Duodenal mucosa (tissue), 2 donors: ENCODE data around the gene EFNA5.

Source experiments
- H3K27ac ChIP-seq: one replicate; pipeline ENCODE4 v1.7.0; 2013; ENCODE audit warnings: low read depth, low read length
- H3K27me3 ChIP-seq, 2 donors: one replicate each; pipeline ENCODE4 v1.7.0; 2013; ENCODE audit warnings: low read length in 2 of 2, control low read depth in 1 of 2; ENCODE audit not compliant: insufficient read depth in 2 of 2, control insufficient read depth in 1 of 2
- H3K36me3 ChIP-seq, 2 donors: one replicate each; pipeline ENCODE4 v1.7.0; 2013; ENCODE audit warnings: low read length in 2 of 2, control low read depth in 1 of 2; ENCODE audit not compliant: insufficient read depth in 2 of 2, control insufficient read depth in 1 of 2
- H3K4me1 ChIP-seq, 2 donors: one replicate each; pipeline ENCODE4 v1.7.0; 2013; ENCODE audit warnings: low read length in 2 of 2, control low read depth in 1 of 2; ENCODE audit not compliant: insufficient read depth in 2 of 2, control insufficient read depth in 1 of 2
- H3K4me3 ChIP-seq, 2 donors: one replicate each; pipeline ENCODE4 v1.7.0; 2013; ENCODE audit warnings: low read length in 2 of 2, low read depth in 1 of 2
- H3K9ac ChIP-seq, 2 donors: one replicate each; pipeline ENCODE4 v1.7.0; 2013; ENCODE audit warnings: low read length in 2 of 2, low read depth in 1 of 2
- H3K9me3 ChIP-seq, 2 donors: one replicate each; pipeline ENCODE4 v1.7.0; 2013; ENCODE audit warnings: low read length in 2 of 2, control low read depth in 1 of 2; ENCODE audit not compliant: control insufficient read depth in 1 of 2

The EFNA5 gene

DNA sequence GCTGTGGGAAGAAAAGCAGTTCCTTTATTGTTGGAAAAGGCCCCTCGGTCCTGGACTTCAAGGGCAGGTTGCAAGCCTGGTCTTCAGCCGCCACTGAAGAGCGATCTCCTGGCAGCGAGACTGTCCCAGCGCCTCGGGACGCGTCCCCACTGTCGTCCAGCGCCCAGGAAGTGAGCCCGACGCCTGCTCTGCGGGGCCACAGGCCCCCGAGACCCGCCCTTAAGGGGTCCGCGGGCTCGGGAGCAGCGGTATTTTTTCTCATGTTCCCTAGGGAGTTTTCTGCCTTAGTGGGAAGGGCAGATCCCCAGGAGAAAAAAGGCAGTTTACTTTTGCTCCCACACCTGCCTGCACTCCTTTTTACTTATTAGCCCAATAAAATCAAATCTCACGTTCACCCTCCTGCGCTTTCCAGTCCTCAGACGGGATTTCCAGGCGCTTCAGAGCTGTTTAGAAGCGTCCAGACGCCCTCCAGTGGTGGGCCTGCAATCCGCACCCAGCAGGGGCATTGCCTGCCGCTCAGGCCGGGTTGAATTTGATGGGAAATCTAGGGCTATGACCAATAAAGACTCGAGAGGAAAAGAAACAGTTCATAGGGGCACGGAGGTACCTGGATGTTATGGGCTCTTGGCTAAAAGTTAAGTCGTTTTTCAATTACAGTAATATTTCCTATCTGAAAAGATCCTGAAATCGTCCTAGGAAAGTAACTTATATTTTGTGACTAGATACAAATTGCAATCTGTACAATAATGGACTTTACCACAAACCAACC lies 2.8 kb upstream of the EFNA5 start:
- peak overlapping the region; percentile 79 to 83 for H3K4me3 ChIP-seq
- H3K9ac ChIP-seq: peak overlapping the region; percentile 57 to 69
- H3K36me3 ChIP-seq: no peaks in the 10 kb centered on the region
- peaks cover 6 to 8% of the 10 kb centered on the region in 2 donors for H3K27me3 ChIP-seq
- no peak overlapping the region for H3K27ac ChIP-seq
- H3K9me3 ChIP-seq: no peaks in the 10 kb centered on the region
- peaks cover 0 to 20% of the 10 kb centered on the region in 2 donors for H3K4me1 ChIP-seq

DNA sequence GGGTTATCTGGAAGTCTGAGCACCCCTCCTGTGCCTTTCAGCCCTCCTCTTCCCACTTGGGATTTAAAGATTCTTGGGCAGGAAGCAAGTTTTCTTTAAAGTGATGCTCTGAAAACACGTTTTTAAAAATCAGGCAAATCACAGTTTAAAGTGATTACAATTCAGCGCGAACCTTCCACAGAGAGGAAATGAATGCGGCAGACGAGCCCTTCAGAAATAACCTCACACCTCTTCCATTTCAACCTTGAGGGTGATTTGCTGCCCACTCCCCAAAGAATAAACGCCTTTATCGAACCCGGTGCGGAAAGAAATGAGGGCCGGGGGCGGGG lies 2.3 kb upstream of the EFNA5 start:
- no peaks in the 10 kb centered on the region for H3K9me3 ChIP-seq
- no peak overlapping the region for H3K27ac ChIP-seq
- peak overlapping the region; percentile 57 to 69 for H3K9ac ChIP-seq
- peaks cover 6 to 8% of the 10 kb centered on the region in 2 donors for H3K27me3 ChIP-seq
- H3K36me3 ChIP-seq: no peaks in the 10 kb centered on the region
- H3K4me1 ChIP-seq: peaks cover 0 to 20% of the 10 kb centered on the region in 2 donors
- peak overlapping the region; percentile 79 to 83 for H3K4me3 ChIP-seq

DNA sequence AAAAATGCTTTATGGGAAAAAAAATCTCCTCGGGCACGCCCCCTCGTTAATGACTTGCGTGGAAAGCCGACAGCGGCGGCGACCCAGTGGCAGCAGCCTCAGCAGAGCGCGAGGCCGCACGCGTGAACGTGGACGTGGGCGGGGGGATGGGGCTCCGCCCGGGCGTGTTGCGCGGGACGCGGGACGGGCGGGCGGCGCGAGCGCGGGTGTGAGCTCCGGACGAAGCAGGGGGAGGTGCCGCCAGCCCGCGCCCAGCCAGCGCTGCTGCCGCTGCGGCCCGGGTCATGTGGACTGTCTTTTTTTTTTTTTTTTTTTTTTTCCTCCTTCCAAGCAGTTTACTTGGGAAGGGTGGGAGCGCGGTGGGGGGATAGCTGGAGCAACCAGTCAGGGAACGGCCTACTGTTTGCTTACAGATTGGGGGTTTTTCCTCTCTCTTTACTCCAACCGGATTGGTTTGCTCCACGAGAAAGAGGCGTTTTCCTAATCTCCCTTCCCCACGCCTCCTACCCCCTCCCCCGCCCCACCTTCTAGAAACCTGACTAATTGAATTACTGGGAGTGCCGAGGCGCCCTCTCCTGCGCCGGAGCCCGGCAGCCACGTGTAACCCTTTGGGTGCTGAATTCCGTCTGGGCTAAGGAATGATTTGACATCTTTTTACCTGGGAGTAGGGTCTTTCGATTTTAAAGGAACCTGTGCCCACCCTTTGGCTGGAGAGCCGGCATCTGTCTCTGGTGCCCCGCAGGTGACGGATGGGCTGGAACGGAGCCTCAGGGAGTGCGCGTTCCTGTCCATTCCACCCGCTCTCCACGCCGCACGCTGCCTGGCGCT lies 1.7 kb upstream of the EFNA5 start:
- H3K4me3 ChIP-seq: peak overlapping the region; percentile 79 to 83
- H3K9me3 ChIP-seq: no peaks in the 10 kb centered on the region
- no peak overlapping the region for H3K27ac ChIP-seq
- H3K27me3 ChIP-seq: peaks cover 6 to 8% of the 10 kb centered on the region in 2 donors
- H3K9ac ChIP-seq: peak overlapping the region; percentile 57 to 69
- H3K4me1 ChIP-seq: peaks cover 0 to 20% of the 10 kb centered on the region in 2 donors
- H3K36me3 ChIP-seq: no peaks in the 10 kb centered on the region

DNA sequence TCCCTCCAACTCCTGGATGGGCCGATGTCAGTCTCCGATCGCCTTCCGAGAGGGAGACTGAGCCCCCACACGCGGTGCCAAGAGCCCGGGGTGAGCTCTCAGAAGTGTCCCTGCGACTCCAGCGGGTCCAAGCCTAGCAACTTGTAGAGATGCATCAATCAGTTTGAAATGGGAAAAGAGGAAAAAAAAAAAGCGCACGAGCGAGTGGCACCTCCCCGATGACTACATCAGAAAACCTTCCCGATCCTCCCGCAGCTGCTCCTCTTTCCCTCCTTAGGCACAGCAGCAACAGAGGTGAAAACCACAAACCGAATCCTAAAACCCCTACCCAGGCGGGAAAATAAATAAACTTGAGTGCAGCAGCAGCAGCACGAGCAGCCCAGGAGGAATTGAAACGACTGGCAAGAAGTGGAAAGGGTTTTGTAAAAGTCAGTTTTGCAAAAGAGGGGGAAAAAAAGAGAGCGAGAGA lies 1.0 kb upstream of the EFNA5 start:
- Histone ChIP-seq H3K27me3 (peaks cover 6 to 8% of the 10 kb centered on the region in 2 donors), H3K9me3 (no peaks in the 10 kb centered on the region), H3K4me3 (peak overlapping the region; percentile 79 to 83), H3K9ac (peak overlapping the region; percentile 39 to 66), H3K27ac (no peak overlapping the region), H3K4me1 (peaks cover 0 to 20% of the 10 kb centered on the region in 2 donors), H3K36me3 (no peaks in the 10 kb centered on the region)

- Histone ChIP-seq H3K4me1 (peaks cover 0 to 20% of the 10 kb centered on the region in 2 donors), H3K9me3 (no peaks in the 10 kb centered on the region), H3K4me3 (peak overlapping the region; percentile 73 to 79), H3K36me3 (no peaks in the 10 kb centered on the region), H3K27ac (no peak overlapping the region), H3K9ac (no peak overlapping the region), H3K27me3 (peaks cover 8 to 9% of the 10 kb centered on the region in 2 donors)
Observed at GRCh38 chr5:107670087-107670931, 428 bp downstream of the EFNA5 start.

GRCh38 chr5:107669096-107670031 lies 1.4 kb downstream of the EFNA5 start:
- Histone ChIP-seq H3K36me3 (no peaks in the 10 kb centered on the region), H3K4me1 (peaks cover 0 to 20% of the 10 kb centered on the region in 2 donors), H3K9me3 (no peaks in the 10 kb centered on the region), H3K4me3 (peak overlapping the region; percentile 73 to 79), H3K9ac (peak overlapping the region; percentile 40 to 49), H3K27me3 (peaks cover 4 to 9% of the 10 kb centered on the region in 2 donors), H3K27ac (no peak overlapping the region)

DNA sequence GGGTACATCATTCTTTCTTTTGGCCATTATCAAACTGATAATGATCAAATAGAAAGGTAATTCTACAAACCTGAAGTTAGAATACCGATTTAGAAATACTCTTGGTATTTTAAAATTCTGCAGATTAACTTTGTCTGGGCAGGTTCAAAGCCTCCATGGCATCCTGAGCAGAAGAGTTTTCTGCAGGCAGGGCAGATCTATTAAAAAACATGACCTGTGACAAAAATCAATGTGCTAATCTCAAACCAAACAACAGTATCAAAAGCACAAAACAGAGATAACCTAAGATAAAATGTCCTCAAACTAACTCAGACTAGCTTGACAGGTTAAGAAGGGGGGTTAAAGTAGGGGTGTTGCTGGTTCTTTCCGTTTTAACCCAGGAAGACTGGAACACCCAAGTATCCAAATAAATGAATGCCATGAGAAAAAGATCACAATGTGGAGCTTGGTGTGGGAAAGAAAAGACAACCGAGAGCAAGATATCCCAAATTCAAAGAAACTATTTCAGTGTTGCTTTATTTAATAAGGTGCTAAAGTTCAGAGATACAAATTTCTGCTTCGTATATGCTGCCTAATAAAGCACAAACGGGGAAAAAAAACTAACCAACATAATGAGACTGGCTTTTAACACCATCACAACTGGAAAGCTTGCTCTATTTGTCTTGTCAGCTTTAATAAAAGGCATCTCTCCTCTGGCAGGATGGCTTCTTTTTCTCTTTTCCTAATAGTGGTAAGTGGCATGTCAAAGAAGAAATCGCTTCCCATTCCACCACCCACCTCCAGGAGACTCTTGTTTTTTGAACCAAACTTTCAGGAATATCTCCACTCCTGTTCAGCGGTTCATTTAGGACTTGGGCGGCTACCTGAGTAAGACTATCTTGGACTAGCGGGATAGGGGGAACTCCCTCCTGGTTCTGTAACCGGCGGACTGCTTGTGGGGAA lies 2.3 kb downstream of the EFNA5 start:
- Histone ChIP-seq H3K4me3 (peak overlapping the region; percentile 73 to 79), H3K27ac (no peak overlapping the region)

GRCh38 chr5:107666051-107666655 lies 4.6 kb downstream of the EFNA5 start:
- Histone ChIP-seq H3K27ac (no peak overlapping the region), H3K27me3 (peaks cover 0 to 5% of the 10 kb centered on the region in 2 donors)

More for the DNA sequence above, 2.3 kb downstream of the EFNA5 start:
- Histone ChIP-seq H3K36me3 (no peaks in the 10 kb centered on the region), H3K27me3 (peaks cover 3 to 9% of the 10 kb centered on the region in 2 donors), H3K4me1 (peaks cover 0 to 17% of the 10 kb centered on the region in 2 donors), H3K9me3 (no peaks in the 10 kb centered on the region), H3K9ac (no peak overlapping the region)

More at GRCh38 chr5:107666051-107666655, 4.6 kb downstream of the EFNA5 start:
- Histone ChIP-seq H3K9me3 (no peaks in the 10 kb centered on the region), H3K4me1 (peaks cover 0 to 1% of the 10 kb centered on the region in 2 donors), H3K36me3 (no peaks in the 10 kb centered on the region), H3K4me3 (no peak overlapping the region), H3K9ac (no peak overlapping the region)
